ENCODE data around the gene ANKK1. TPM values are rescaled to one million over a fixed set of nuclear protein-coding genes. Genes with fewer than 3 reads are reported as not detected.

Gene ANKK1
- total and polyA plus RNA-seq, 7 donors: 0.45 to 0.54 TPM; not detected in 5

- no peak for DNase-seq
- Histone ChIP-seq H3K4me3 (no peak overlapping the region), H3K4me1 (peaks cover 0 to 6% (median 0%) of the 10 kb centered on the region in 4 donors), H3K27me3 (no peaks in the 10 kb centered on the region), H3K27ac (no peak overlapping the region), H3K9me3 (no peaks in the 10 kb centered on the region), H3K36me3 (peaks cover 0 to 47% (median 5%) of the 10 kb centered on the region in 4 donors)
- 86 to 93% methylated on average over 8 of the region's 8 CpGs for WGBS, 2 donors
- intact Hi-C loops (cut with DNase I): no loop called here
- no peak for TF ChIP-seq POLR2A (IDR thresholded peaks at IDR 0.05)
- no peak for TF ChIP-seq CTCF (IDR thresholded peaks at IDR 0.05)
- no peak for TF ChIP-seq POLR2AphosphoS5 (IDR thresholded peaks at IDR 0.05)
- no peak for TF ChIP-seq EP300 (IDR thresholded peaks at IDR 0.05)
These were observed 41.6 kb upstream of the ANKK1 start for GRCh38 chr11:113345978-113346377.

GRCh38 chr11:113349528-113349927 is 38.1 kb upstream of the ANKK1 start:
- WGBS, 2 donors: 96 to 97% methylated on average over 3 of the region's 3 CpGs
- no peak overlapping the region for H3K27ac ChIP-seq
- intact Hi-C loops (cut with DNase I): no loop called here

GRCh38 chr11:113350336-113351067 is 37.1 kb upstream of the ANKK1 start:
- Histone ChIP-seq H3K9me3 (no peaks in the 10 kb centered on the region), H3K27me3 (no peaks in the 10 kb centered on the region), H3K27ac (no peak overlapping the region), H3K4me1 (peaks cover 0 to 6% (median 0%) of the 10 kb centered on the region in 4 donors), H3K36me3 (peaks cover 0 to 35% (median 9%) of the 10 kb centered on the region in 4 donors), H3K4me3 (no peak overlapping the region)
- TF ChIP-seq POLR2A (IDR thresholded peaks at IDR 0.05): no peak
- TF ChIP-seq CTCF (IDR thresholded peaks at IDR 0.05): no peak
- TF ChIP-seq EP300 (IDR thresholded peaks at IDR 0.05): no peak
- TF ChIP-seq POLR2AphosphoS5 (IDR thresholded peaks at IDR 0.05): no peak
- no peak for DNase-seq
- WGBS, 2 donors: 92 to 95% methylated on average over 11 of the region's 11 CpGs
- intact Hi-C loops (cut with DNase I): no loop called here

More at GRCh38 chr11:113349528-113349927, 38.1 kb upstream of the ANKK1 start:
- peaks cover 0 to 29% (median 9%) of the 10 kb centered on the region in 4 donors for H3K36me3 ChIP-seq
- H3K9me3 ChIP-seq: no peaks in the 10 kb centered on the region
- H3K27me3 ChIP-seq: no peaks in the 10 kb centered on the region
- DNase-seq: no peak
- TF ChIP-seq CTCF (IDR thresholded peaks at IDR 0.05) (no peak), EP300 (IDR thresholded peaks at IDR 0.05) (no peak), POLR2A (IDR thresholded peaks at IDR 0.05) (no peak), POLR2AphosphoS5 (IDR thresholded peaks at IDR 0.05) (no peak)
- peaks cover 0 to 6% (median 0%) of the 10 kb centered on the region in 4 donors for H3K4me1 ChIP-seq
- H3K4me3 ChIP-seq: no peak overlapping the region

- H3K4me3 ChIP-seq: no peak overlapping the region
- peaks cover 0 to 41% (median 10%) of the 10 kb centered on the region in 4 donors for H3K36me3 ChIP-seq
- WGBS, 2 donors: 55 to 73% methylated on average over 3 of the region's 3 CpGs
- no peak for DNase-seq
- H3K9me3 ChIP-seq: peaks cover 0 to 5% (median under 1%) of the 10 kb centered on the region in 4 donors
- peaks cover 0 to 1% (median 0%) of the 10 kb centered on the region in 4 donors for H3K4me1 ChIP-seq
- no peak for TF ChIP-seq EP300 (IDR thresholded peaks at IDR 0.05)
- no peak for TF ChIP-seq POLR2A (IDR thresholded peaks at IDR 0.05)
- TF ChIP-seq CTCF (IDR thresholded peaks at IDR 0.05): no peak
- no peak for TF ChIP-seq POLR2AphosphoS5 (IDR thresholded peaks at IDR 0.05)
- no peaks in the 10 kb centered on the region for H3K27me3 ChIP-seq
- intact Hi-C loops (cut with DNase I): no loop called here
- H3K27ac ChIP-seq: no peak overlapping the region
These were observed 36.5 kb upstream of the ANKK1 start for GRCh38 chr11:113351068-113351450.
